ENCODE results near the gene GGA2. TPM values are rescaled to one million over a fixed set of nuclear protein-coding genes. Genes with fewer than 3 reads are reported as not detected.

Gene GGA2
- total RNA-seq, 1 experiment from 2014 or later: 92.7 TPM

DNA sequence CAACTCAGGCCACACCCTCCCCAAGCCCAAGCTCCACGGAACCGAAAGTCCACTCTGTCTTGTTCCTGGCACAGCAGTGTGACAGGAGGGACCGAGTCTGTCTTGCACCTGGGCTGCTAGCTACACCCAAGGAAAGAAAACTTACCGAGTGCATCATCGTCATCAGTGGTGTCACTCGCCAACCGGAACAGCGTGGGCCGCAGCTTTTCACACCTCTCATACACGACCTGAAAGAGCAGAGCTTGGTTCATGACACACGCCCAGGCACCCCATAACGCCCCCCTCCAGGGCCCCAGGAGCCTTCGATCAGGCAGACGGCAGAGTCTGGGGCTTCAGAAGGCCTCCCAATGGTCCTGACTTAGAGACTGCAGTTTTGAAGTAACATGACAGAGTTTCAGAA lies 27.5 kb downstream of the GGA2 start:
- peaks cover 5% of the 10 kb centered on the region for H3K36me3 ChIP-seq (ENCODE audit: control insufficient read depth, insufficient read depth, low read length)
- Mint-ChIP-seq H3K27me3 (ENCODE audit: insufficient read depth, unreplicated experiment) (no peaks in the 10 kb centered on the region), H3K4me3 (ENCODE audit: unreplicated experiment) (no peak overlapping the region), H3K36me3 (ENCODE audit: insufficient read depth, unreplicated experiment) (peaks cover 70% of the 10 kb centered on the region), H3K9me3 (ENCODE audit: unreplicated experiment) (no peaks in the 10 kb centered on the region), H3K27ac (ENCODE audit: unreplicated experiment) (no peak overlapping the region), H3K4me1 (ENCODE audit: low read depth, unreplicated experiment) (no peaks in the 10 kb centered on the region)
- no peaks in the 10 kb centered on the region for H3K4me1 ChIP-seq
- CTCF ChIA-PET: no interaction called here
- H3K4me3 ChIP-seq (ENCODE audit: low read depth, low read length): no peak overlapping the region
- DNase-seq: no peak
- no TSS peak for BruUV-seq (replicated peaks)
- H3K27me3 ChIP-seq (replicated peaks; ENCODE audit: control insufficient read depth, insufficient read depth, low read length): no peaks in the 10 kb centered on the region
- intact Hi-C loops (cut with micrococcal nuclease; ENCODE audit: unreplicated experiment): no loop called here
- TF ChIP-seq, protein P1, sequence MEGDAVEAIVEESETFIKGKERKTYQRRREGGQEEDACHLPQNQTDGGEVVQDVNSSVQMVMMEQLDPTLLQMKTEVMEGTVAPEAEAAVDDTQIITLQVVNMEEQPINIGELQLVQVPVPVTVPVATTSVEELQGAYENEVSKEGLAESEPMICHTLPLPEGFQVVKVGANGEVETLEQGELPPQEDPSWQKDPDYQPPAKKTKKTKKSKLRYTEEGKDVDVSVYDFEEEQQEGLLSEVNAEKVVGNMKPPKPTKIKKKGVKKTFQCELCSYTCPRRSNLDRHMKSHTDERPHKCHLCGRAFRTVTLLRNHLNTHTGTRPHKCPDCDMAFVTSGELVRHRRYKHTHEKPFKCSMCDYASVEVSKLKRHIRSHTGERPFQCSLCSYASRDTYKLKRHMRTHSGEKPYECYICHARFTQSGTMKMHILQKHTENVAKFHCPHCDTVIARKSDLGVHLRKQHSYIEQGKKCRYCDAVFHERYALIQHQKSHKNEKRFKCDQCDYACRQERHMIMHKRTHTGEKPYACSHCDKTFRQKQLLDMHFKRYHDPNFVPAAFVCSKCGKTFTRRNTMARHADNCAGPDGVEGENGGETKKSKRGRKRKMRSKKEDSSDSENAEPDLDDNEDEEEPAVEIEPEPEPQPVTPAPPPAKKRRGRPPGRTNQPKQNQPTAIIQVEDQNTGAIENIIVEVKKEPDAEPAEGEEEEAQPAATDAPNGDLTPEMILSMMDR (IDR thresholded peaks at IDR 0.05; ENCODE audit: insufficient read depth in 1 of 2, low read depth in 1 of 2, low read length in 1 of 2, severe bottlenecking in 1 of 2, unreplicated experiment in 1 of 2): no peak
- POLR2A ChIA-PET: no interaction called here
- no peaks in the 10 kb centered on the region for H3K9me3 ChIP-seq

- H3K27ac Mint-ChIP-seq (ENCODE audit: unreplicated experiment): no peak overlapping the region
- Histone ChIP-seq H3K27me3 (replicated peaks; ENCODE audit: control insufficient read depth, insufficient read depth, low read length) (no peaks in the 10 kb centered on the region), H3K4me3 (ENCODE audit: low read depth, low read length) (no peak overlapping the region), H3K9me3 (no peaks in the 10 kb centered on the region), H3K36me3 (ENCODE audit: control insufficient read depth, insufficient read depth, low read length) (peaks cover 5% of the 10 kb centered on the region), H3K4me1 (no peaks in the 10 kb centered on the region)
- no peak overlapping the region for H3K4me3 Mint-ChIP-seq (ENCODE audit: unreplicated experiment)
- BruUV-seq (replicated peaks): no TSS peak
- intact Hi-C loops (cut with micrococcal nuclease; ENCODE audit: unreplicated experiment): no loop called here
- H3K4me1 Mint-ChIP-seq (ENCODE audit: low read depth, unreplicated experiment): no peaks in the 10 kb centered on the region
- no peaks in the 10 kb centered on the region for H3K9me3 Mint-ChIP-seq (ENCODE audit: unreplicated experiment)
- H3K27me3 Mint-ChIP-seq (ENCODE audit: insufficient read depth, unreplicated experiment): no peaks in the 10 kb centered on the region
- TF ChIP-seq, protein P1 (IDR thresholded peaks at IDR 0.05; ENCODE audit: insufficient read depth in 1 of 2, low read depth in 1 of 2, low read length in 1 of 2, severe bottlenecking in 1 of 2, unreplicated experiment in 1 of 2): no peak
- peaks cover 79% of the 10 kb centered on the region for H3K36me3 Mint-ChIP-seq (ENCODE audit: insufficient read depth, unreplicated experiment)
- no peak for DNase-seq
- CTCF ChIA-PET: no interaction called here
- POLR2A ChIA-PET: no interaction called here
Observed at GRCh38 chr16:23480257-23480656, 30.0 kb downstream of the GGA2 start.

DNA sequence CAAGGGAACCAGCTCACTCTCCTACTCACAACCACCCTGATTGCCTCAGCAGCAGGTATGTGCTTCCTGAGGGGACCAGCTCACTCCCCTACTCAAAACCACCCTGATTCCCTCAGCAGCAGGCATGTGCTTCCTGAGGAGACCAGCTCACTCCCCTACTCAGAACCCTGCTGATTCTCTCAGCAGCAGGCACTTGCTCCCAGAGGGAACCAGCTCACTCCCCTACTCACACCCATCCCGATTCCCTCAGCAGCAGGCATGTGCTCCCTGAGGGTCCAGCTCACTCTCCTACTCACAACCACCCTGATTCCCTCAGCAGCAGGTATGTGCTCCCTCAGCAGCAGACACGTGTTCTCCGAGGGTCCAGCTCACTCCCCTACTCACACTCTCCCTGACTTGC lies 31.2 kb downstream of the GGA2 start:
- DNase-seq: no peak
- no TSS peak for BruUV-seq (replicated peaks)
- no peaks in the 10 kb centered on the region for H3K27me3 ChIP-seq (replicated peaks; ENCODE audit: control insufficient read depth, insufficient read depth, low read length)
- Mint-ChIP-seq H3K4me3 (ENCODE audit: unreplicated experiment) (no peak overlapping the region), H3K4me1 (ENCODE audit: low read depth, unreplicated experiment) (no peaks in the 10 kb centered on the region), H3K36me3 (ENCODE audit: insufficient read depth, unreplicated experiment) (peaks cover 79% of the 10 kb centered on the region), H3K27ac (ENCODE audit: unreplicated experiment) (no peak overlapping the region), H3K9me3 (ENCODE audit: unreplicated experiment) (no peaks in the 10 kb centered on the region), H3K27me3 (ENCODE audit: insufficient read depth, unreplicated experiment) (no peaks in the 10 kb centered on the region)
- H3K4me1 ChIP-seq: no peaks in the 10 kb centered on the region
- TF ChIP-seq, protein P1 (IDR thresholded peaks at IDR 0.05; ENCODE audit: insufficient read depth in 1 of 2, low read depth in 1 of 2, low read length in 1 of 2, severe bottlenecking in 1 of 2, unreplicated experiment in 1 of 2): no peak
- intact Hi-C loops (cut with micrococcal nuclease; ENCODE audit: unreplicated experiment): no loop called here
- ChIA-PET CTCF (interaction anchor here (0.6 kb wide), 1 partner anchor 12 kb away, joined by 6 read pairs; no protein-coding TSS in a partner anchor), POLR2A (no interaction called here)
- no peak overlapping the region for H3K4me3 ChIP-seq (ENCODE audit: low read depth, low read length)
- no peaks in the 10 kb centered on the region for H3K9me3 ChIP-seq
- H3K36me3 ChIP-seq (ENCODE audit: control insufficient read depth, insufficient read depth, low read length): peaks cover 5% of the 10 kb centered on the region
